PC-3 (cell line): ENCODE data around the gene PROSER3.

Experiments used
- CTCF ChIP-seq: fragments of 300-600 bp; sonication (generic); conservative IDR thresholded peaks from 2 replicates; pipeline ENCODE4 v1.5.1; 2017; ENCODE audit warnings: antibody characterized with exemption, low read depth, mild to moderate bottlenecking, low read length
- EZH2phosphoT487 ChIP-seq: fragments of 300-600 bp; sonication (generic); IDR thresholded peaks from 2 replicates; pipeline ENCODE4 v1.6.1; 2018; ENCODE audit warnings: mild to moderate bottlenecking, antibody characterized with exemption, low read length, borderline replicate concordance

- TF ChIP-seq CTCF (no peak), EZH2phosphoT487 (no peak)
These were observed 2.8 kb upstream of the PROSER3 start for GRCh38 chr19:35755131-35755549.
